Upper lobe of left lung (tissue), 4 donors: ENCODE data around the gene HIVEP2.

ENCODE experiments used
- EP300 ChIP-seq, 4 donors: sonication (generic); formaldehyde crosslinking; IDR thresholded peaks; one replicate each; pipeline ENCODE4 v1.5.1; 2017; ENCODE audit warnings: antibody characterized with exemption in 4 of 4, control low read depth in 2 of 4
- POLR2A ChIP-seq, 4 donors: fragments of 450-650 bp; IDR thresholded peaks; one replicate each; pipeline ENCODE4 v1.5.1; 2016 to 2017; ENCODE audit warnings: antibody characterized with exemption in 4 of 4, mild to moderate bottlenecking in 2 of 4
- TF ChIP-seq, protein P1 (sequence below), 6 experiments: fragments of 450-650 bp in 4 of 6; fragments of 200-600 bp in 2 of 6; sonication (generic) in 2 of 6; IDR thresholded peaks; one replicate each; pipeline ENCODE4 v1.5.1; 2016 to 2019; ENCODE audit warnings: antibody characterized with exemption in 6 of 6

DNA sequence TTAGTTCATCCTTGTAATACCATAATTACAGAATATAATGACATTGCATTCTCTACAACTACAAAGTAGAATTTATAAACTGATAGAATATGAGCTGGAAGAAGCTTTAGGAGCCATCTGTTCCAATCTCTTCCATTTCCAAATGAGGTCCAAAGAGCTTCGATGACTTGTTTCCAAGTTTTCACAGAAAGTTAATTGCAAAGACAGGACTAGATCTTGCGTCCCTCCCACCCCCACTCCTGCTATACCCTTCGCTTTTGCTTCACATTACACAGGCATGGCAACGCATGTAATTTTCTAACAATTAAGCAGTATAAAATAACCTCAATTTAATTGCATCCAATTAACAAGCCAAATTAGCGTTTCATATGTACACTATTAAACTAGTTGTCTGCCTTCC lies 7.0 kb downstream of the HIVEP2 start:
- TF ChIP-seq EP300 (IDR thresholded peaks at IDR 0.05) (no peak), POLR2A (IDR thresholded peaks at IDR 0.05) (no peak)
- TF ChIP-seq, protein P1, sequence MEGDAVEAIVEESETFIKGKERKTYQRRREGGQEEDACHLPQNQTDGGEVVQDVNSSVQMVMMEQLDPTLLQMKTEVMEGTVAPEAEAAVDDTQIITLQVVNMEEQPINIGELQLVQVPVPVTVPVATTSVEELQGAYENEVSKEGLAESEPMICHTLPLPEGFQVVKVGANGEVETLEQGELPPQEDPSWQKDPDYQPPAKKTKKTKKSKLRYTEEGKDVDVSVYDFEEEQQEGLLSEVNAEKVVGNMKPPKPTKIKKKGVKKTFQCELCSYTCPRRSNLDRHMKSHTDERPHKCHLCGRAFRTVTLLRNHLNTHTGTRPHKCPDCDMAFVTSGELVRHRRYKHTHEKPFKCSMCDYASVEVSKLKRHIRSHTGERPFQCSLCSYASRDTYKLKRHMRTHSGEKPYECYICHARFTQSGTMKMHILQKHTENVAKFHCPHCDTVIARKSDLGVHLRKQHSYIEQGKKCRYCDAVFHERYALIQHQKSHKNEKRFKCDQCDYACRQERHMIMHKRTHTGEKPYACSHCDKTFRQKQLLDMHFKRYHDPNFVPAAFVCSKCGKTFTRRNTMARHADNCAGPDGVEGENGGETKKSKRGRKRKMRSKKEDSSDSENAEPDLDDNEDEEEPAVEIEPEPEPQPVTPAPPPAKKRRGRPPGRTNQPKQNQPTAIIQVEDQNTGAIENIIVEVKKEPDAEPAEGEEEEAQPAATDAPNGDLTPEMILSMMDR (IDR thresholded peaks at IDR 0.05): no peak
